Activated T-cell treated with anti-CD3 and anti-CD28 coated beads, Interleukin-2, amount 50 U/mL, for 48 hours (primary cell): ENCODE results near the gene MTREX.
"Not testable (repeated sequence)": the region's sequence is repeated elsewhere in the genome, so short reads cannot be mapped to it uniquely, and the experiment has no call there.

Experiments used
- DNase-seq, 2 experiments: peaks; one replicate each; pipeline ENCODE4 v3.0.0-alpha.2; 2020

The MTREX gene

DNA sequence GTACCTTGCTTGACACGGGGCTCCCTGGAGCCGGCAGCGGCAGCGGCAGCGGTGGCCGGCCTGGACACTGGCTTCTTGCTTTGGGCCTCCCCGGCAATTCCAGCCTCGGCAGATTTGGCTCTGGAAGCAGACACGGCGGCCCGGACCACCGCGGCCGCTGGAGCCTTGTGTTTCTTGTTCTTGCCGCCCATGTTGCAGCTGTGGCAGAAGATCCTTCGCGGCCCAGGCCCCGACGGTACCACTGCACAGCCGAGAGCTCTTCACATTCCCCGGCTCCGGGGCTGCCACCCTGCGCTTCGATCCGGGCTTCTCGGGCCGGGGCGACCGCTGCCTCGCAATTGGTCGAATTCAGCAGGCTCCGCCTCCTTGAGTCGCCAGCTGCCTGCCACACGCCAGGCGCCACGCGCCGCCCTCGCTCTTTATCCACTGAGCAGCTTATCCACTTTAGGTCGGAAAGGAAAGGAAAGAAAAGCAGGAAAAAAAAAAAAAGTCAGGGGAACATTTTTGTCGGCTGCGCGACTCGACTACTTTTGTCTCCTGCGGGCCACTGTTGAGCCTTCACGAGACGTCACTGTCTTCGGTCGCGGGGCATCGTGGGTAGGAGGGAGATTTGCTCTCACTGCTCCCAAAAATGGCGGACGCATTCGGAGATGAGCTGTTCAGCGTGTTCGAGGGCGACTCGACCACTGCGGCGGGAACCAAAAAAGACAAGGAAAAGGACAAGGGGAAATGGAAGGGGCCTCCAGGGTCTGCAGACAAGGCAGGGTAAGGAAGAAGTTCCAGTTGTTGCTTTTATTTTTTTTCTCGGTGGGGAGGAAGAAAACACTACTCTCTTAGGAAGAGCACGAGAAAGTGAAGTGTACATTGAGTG is at the start of gene MTREX, which contains the start of gene DHX29:
MTREX (plus strand) TSS at position 607 of the 871 bp plus-strand sequence; CDS start at position 632, 25 bp downstream.
DHX29 (minus strand) TSS at position 312 of the 871 bp plus-strand sequence; CDS start at position 191, 121 bp downstream.
- DNase-seq, result peak; percentile 92

DNA sequence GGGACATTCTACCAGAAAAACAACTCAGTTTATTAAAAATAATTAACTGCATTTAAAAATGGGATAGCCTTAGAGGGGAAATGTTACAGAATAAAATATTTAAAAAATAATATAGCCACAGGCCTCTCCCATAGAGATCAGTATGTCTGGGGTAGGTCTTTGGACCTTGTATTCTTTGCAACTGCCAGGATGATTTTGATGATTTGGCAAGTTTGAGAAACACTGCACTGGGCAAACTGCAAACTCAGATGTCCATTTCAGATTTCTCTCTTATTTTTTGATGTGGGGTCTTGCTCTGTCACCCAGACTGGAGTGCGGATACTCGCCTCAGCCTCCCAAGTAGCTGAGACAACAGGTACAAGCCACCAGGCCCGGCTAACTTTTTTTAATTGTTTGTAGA is 49.5 kb upstream of the MTREX start:
- DNase-seq, result no peak

DNA sequence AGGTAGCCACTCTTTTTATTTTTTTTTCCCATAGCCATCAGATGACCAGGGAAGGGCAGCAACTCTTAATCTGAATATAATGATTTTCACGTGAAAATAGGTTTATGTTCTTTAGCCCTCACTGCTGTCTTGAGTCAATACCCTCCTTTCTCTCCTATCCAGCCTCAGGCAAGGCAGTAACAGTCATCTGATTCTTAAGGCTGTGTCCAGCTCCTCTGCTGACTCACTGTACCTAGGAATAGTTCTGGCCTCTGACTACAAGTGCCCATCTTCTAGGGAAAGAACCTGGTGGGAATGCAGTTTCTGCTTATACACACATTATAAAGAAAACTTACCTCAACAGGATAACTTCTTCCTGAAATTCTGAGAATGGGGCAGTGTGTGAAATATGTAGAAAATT is 31.0 kb upstream of the MTREX start:
- no peak for DNase-seq

DNA sequence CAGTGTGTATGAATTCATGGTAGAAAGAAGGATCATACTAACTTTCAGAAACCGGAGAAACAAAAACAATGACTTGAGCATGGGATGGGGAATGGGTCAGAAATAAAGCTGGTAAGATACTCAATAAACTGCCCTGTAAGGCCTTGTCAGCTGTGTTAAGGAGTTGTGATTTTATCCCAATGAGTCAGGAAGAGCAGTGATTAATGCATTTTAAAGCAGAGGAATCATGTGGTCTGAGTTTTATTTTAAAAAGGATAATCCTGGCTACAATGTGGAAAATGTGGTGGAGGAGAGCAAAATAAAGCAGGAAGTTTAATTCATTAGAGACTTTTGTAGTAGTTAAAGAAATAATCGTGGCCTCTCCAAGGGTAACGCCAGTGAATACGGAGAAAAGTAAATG is 29.0 kb upstream of the MTREX start:
- no peak for DNase-seq

DNA sequence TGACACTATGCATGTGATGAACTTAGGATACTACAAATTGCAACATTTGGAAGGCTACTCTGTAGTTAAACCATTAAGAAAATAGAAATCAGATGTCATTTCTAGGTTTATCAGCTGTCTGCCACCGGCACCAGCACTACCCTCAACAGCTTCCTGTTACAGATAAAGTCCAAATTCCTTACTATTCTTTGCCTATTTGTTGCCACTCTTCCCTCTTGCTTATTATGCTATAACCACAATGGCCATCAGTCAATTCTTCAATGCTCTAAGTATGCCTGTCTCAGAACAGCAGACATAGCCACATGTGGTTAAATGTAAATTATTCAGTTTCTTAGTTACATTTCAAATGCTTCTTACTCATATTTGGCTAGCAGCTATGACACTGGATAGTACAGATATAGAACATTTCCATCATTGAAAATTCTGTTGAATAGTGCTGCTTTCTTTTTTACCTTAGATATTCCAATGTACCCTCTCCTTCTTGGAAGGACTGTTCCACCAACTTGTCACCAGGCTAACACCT is 21.3 kb upstream of the MTREX start:
- no peak for DNase-seq

DNA sequence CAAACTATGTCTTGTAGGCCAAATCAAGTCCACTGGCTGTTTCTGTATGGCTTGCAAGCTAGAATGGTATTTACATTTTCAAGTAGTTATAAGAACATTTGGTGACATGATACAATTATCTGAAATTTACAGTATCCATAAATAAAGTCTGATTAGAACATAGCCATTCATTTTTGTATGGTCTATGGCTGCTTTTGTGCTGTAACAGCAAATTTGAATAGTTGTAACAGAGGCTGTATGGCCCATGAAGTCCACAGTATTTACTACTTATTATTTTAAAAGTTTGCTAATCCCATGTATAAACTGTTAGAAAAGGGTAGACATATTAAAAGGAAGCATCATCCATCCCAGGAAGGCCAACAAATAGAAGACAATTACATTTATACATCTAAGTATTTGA is 18.0 kb upstream of the MTREX start:
- no peak for DNase-seq

DNA sequence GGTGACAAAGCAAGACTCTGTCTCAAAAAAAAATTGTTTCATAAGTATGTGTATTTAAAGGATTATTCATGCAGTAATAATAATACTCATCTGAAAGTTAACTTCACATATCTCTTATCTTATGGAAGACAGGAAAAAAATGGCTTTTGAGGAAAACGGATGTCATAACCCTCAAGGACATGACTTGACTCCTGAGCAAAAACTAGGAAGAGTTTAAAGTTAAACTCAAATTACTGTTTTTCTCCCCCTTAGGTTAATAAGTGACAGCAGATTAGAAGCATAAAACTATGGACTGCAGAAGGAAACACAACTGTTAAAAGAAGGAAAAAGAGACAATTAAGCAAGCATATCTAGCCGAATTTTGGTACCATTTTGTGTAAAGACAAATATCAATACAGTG is 16.8 kb upstream of the MTREX start:
- no peak for DNase-seq

DNA sequence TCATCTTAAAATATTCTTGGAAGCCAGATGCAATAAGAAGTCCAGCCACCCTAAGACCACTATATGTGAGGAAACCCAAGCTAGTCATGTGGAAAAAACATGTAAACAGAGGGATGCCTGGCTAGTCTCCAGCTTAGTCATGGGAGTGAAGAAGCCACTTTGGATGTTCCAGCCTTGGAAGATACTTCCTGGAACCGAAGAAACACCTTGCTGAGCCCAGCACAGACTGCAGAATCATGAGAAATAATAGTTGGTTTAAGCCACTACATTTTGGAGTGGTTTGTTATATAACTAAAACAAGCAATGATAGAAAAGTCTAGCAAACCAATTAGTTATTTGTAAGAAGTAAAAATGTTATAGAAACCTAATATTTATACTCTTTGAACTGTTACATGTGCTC is 12.9 kb upstream of the MTREX start:
- no peak for DNase-seq

DNA sequence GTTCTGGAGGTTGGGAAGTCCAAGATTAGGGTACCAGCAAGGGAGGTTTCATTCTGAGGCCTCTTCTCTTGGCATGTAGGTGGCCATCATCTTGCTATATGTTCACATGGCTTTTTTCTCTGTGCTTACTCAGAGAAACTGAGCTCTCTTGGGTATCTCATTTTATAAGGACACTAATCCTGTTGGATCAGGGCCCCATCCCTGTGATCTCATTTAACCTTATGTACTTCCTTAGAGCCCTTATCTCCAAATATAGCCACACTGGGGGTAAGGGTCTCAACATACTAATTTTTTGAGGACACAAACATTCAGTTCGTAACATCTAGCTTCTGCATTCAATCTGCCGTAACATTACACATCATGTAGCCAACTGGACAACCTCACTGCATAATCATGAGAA is 6.9 kb upstream of the MTREX start:
- DNase-seq, result no peak

DNA sequence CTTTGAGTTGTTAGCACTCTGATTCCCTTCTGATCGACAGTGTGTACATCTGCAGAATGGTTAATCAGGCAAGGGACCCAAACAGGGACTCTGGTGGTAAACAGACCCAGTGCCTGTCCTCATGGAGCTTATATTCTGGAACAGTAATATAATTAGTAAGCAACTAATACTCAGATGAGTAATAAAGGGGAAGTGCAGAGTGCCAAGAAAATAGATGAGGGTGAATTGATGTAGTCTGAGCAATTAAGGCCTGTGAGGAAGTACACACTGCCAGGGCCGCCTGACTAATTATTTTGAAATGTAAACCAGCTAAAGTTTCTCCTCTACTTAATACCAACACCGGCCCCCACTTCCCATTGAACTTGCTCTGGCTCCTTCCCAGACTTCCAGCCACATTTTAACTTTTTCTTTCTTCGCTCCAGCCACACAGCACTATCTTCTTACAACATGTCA is 4.5 kb upstream of the MTREX start:
- no peak for DNase-seq

DNA sequence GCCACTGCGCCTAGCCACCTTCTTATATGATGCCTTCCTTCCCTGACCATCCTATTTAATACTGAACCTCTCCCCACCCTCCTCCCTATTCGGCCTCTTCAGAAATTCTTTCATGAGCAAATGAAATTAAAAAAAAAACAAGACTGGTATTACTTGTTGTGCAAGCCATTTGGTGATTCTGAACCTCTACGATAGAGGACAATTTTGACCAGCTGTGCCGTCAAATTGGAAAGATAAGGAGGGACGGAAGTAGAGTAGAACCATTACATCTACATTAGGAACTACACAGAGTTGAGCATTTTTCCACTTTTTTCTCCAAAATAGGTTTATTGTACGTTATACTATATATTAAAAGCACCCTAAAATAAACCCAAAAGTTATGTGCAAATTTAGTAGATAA is 3.2 kb upstream of the MTREX start:
- no peak for DNase-seq

DNA sequence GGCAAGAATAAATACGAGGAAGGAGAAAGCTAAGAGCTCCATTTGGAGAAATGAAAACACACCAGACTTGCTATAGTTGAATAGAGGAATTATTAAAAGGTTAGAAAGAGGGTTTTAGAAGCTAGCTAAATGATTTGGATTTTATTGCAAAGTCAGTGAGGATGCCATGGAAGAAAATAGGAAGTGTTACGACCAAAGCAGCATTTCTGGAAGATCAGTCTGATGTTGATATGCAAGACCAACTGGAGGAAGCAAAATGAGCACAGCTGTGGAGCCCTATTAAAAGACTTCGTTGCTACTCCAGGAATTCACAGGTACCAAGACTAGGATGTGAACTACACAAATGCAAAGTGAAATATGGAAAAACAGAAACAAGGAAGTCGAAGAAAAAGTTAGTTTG is 2.4 kb upstream of the MTREX start:
- DNase-seq, result no peak

DNA sequence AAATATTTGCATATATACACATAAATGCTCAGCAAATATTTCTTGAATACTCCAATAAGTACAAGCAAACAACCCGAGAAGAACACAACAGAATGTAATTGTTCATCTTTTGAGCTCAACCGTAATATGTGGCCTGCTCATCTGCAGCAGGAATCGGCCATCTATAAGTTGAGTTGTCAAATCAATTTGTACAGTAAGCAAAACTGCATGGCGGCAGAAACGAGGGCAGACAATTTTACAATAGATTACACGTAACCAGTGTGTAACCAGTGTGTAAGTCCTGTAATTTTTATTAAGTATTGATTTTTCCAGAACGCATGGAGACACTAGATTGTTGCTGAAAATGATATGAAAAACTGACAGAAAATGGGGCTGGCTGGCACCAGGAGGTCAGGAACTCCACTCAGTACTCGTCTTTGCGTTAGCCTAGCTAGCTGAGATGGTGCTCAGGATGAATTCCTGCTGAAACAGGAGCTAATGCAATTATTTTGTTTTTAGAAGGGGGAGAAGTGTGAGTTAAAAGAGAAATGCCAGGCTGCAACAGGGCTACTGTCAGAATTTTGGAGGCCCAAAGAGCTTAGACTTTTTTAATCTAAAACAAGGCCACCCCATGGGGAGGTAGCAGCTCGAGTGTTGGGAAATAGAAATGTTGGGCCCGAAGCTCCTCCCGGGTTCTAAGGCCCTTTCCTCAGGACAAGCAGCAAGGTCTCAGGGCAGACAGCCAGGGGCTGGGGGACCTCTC is 977 bp upstream of the MTREX start:
- DNase-seq, result peak in 1 of 2 experiments; percentile 22

DNA sequence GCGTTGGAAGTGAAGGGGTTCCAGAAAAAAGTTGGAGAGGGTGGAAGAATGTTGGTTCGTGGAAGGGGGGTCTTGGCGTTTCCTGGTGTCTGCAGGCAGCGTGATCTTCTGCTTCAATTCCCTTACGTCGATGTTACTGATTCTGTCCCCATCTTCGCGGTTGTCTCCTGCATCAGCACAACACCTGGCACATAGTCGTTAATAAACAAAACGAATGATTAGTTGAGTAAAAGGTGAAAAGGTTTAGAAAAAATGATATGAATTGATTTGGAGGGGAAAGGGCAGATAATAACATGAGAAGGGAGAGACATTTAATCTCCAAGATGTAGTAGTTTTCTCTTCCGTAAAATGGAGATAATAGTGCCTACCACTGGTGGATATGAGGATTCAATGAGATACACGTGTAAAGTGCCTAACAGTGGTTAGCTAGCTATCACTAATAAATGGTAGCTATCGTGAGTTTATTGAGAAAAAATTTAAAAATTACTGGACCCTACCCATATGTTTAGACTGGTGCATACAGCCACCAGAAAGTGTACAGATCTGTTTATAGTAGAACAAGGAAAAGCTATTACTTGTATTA is 556 bp downstream of the MTREX start:
- no peak for DNase-seq

DNA sequence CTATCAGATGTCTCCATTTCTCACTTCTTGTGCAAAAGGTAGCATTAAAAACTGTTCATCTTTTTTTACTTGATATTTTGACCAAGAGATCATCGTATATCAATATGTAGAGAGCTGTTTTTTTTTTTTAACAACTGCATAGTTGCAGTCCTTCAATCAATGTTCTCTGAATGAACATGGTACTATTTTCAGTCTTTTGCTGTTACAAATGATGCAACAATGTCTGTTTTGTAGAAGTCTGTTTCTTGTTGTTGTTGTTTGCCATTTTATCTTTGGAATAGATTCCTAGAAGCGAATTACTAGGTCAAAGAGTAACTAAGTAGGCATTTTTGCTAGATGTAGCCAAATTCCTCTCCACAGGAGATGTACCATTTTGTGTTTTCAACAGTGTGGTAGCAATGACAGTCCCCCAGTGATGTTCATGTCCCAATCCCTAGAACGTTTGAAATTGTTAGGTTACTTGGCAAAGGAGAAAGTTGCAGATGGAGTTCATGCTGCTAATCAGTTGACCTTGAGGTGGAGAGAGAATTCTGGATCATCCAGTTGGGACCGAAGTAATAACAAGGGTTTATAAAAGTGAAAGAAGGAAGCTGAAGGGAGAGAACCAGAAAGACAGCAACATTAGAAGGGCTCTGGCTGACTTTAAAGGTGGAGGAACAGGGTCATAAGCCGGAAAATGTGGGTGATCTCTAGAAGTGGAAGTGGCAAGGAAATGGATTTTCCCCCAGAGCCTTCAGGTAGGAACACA is 6.3 kb downstream of the MTREX start:
- DNase-seq, result no peak

DNA sequence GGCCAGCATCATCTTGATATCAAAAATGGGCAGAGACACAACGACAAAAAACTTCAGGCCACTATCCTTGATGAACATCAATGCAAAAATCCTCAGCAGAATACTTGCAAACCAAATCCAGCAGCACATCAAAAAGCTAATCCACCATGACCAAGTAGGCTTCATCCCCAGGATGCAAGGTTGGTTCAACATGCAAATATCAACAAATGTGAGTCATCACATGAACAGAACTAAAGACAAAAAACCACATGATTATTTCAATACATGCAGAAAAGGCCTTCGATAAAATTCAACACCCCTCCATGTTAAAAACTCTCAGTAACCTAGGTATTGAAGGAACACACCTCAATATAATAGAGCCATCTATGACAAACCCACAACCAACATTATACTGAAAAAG is 8.5 kb downstream of the MTREX start:
- DNase-seq, result no peak

DNA sequence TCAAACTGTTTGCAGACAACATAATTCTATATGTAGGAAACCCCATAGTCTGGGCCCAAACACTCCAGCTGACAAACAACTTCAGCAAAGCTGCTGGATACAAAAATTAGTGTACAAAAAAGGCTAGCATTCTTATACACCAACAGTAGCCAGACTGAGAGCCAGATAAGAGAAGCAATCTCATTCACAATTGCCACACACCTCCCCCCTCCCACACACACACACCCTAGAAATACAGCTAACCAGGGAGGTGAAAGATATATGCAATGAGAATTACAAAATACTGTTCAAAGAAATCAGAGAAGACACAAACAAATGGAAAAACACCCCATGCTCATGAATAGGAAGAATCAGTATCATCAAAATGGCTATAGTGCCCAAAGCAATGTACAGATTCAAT is 9.0 kb downstream of the MTREX start:
- no peak for DNase-seq

DNA sequence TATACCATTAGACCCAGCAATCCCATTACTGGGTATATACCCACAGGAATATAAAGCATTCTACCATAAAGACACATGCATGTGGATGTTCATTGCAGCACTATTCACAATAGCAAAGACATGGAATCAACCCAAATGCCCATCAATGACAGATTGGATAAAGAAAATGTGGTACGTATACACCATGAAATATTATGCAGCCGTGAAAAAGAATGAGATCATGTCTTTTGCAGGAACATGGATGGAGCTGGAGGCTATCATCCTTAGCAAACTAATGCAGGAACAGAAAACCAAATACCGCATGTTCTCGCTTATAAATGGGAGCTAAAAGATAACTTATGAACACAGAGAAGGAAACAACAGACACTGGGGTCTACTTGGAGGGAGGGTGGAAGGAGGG is 10.4 kb downstream of the MTREX start:
- DNase-seq, result not testable (repeated sequence)

DNA sequence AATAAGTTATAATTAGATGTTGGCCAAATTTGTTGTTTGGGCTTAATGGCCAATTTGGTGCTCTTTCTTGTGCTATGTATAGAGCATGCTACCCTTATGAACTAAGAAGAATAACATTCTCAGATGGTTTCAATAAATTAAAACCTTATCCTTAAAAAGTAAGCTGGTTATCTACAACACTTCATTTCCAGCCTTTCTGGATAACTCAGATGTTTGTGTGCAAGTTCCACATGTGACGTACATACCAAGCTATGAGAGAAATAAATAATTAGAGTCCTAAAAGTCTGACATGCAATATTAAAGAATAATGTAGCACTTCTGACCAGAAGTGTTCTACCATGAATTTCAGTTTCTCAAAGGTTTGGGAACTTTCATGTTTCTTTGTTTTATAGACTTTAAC is 11.7 kb downstream of the MTREX start:
- no peak for DNase-seq

DNA sequence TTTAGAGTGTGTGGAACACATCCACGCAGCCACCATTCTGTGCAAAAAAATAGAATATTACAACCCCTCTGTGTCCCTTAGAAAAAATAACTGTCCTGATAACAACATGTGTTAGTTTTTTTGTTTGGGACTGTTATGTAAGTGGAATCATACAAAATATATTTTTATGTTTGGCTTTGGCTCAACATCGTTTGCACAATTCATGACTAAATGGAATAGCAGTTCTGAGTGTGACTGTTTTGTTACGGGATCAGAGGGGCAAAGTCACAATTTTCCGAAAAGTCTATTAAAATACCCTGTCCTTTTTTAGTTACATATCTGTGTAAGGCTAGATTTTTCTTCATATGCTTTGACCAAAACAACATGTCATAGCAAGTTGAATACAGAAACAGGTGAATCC is 12.8 kb downstream of the MTREX start:
- no peak for DNase-seq

DNA sequence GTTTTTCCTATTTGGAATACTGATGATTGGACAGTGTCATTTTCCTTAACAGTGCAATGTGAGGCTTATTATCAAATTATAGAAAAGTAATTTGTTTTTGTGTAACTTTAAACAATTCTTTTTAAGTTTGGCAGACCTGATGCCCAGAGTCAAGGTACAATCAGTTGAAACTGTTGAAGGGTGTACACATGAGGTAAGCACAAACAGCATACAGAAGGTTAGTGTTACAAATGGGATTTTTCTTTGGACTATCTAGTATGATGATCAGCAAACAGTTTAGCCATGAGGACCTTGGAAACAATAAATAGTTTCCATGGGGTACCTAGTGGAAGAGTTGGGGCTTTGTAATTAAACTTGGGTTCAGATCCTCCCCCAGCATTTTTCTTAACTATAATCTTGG is 16.2 kb downstream of the MTREX start:
- no peak for DNase-seq

DNA sequence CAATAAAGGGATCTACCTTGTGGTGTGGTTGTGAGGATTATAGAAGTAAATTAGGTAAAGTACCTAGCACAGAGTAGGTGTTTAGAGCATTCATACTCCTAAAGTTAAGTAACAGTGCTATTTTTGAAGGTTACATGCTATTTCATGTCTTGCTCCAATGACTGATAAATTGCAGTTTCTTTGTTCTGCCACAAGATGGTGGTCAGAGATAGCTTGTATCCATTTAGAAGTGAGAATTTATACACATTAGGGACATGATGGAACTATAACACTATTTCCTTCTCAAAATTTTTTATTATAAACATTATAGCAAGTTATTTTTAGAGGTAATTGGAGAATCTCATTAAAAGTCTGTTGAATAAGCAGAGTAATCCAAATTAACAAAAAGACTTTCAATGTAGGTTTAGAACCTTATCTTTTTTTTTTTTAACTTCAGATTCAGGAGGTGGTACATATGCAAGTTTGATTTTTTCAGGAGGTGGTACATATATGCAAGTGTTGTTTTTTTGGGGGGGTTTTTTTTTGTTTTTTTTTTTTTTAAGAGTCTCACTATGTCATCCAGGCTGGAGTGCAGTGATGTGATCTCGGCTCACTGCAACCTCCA is 17.1 kb downstream of the MTREX start:
- no peak for DNase-seq
